Rectal smooth muscle tissue (tissue), 1 donor: Measurements from ENCODE around the gene CCNH.

ENCODE experiments used
- H3K27ac ChIP-seq: one replicate; pipeline ENCODE4 v1.7.0; 2013; ENCODE audit warnings: low read depth, low read length, inconsistent platforms
- H3K27me3 ChIP-seq: one replicate; pipeline ENCODE4 v1.7.0; 2013; ENCODE audit warnings: low read length; ENCODE audit not compliant: control insufficient read depth, insufficient read depth
- H3K36me3 ChIP-seq: one replicate; pipeline ENCODE4 v1.7.0; 2013; ENCODE audit warnings: low read length; ENCODE audit not compliant: control insufficient read depth, insufficient read depth
- H3K4me1 ChIP-seq: one replicate; pipeline ENCODE4 v1.7.0; 2013; ENCODE audit warnings: low read length; ENCODE audit not compliant: control insufficient read depth, insufficient read depth
- H3K4me3 ChIP-seq: one replicate; pipeline ENCODE4 v1.7.0; 2013; ENCODE audit warnings: low read length
- H3K9ac ChIP-seq: one replicate; pipeline ENCODE4 v1.7.0; 2013; ENCODE audit warnings: low read length

Gene CCNH

DNA sequence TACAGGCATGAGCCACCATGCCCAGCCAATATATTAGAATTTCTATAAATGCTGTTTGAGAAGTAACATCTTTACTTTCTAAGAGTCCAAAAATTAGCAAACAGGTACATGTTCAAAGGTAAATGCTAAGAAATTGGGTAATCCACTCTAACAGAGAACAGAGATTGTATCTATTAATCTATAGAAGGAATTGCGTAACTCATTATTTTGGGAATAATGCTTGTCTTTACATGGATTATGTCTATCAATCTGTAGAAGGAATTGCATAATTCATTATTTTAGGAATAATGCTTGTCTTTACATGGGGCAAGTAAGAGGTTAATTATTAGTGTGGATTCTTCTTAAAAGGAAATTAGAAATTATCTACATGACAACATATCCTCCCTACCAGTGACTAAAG is 30.5 kb downstream of the CCNH start:
- no peaks in the 10 kb centered on the region for H3K27me3 ChIP-seq
- peaks cover 3% of the 10 kb centered on the region for H3K4me1 ChIP-seq
- H3K9ac ChIP-seq, result no peak overlapping the region
- H3K36me3 ChIP-seq, result peaks cover 4% of the 10 kb centered on the region
- H3K4me3 ChIP-seq, result no peak overlapping the region
- H3K27ac ChIP-seq, result no peak overlapping the region

DNA sequence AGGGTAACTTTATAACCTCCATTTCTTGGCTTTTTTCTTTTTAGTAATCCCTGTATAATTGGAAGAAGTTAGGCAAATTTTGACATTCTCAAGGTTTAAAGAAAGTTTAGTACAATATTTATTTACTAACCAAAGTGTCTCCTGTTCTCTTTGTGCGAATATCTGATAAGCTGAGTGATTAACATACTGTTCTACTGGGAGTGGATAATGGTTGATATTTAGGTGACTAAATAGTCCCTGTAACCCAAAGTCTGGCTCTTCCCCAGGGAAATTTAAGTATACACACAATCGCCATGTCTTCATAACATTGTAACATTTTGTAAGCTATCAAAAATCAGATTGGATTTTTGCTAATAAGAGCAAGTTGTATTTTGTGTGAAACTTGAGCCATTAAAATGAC is 40.0 kb downstream of the CCNH start:
- Histone ChIP-seq H3K9ac (no peak overlapping the region), H3K27me3 (no peaks in the 10 kb centered on the region), H3K36me3 (no peaks in the 10 kb centered on the region), H3K27ac (no peak overlapping the region), H3K4me3 (no peak overlapping the region), H3K4me1 (no peaks in the 10 kb centered on the region)

- Histone ChIP-seq H3K9ac (no peak overlapping the region), H3K27me3 (no peaks in the 10 kb centered on the region), H3K27ac (no peak overlapping the region), H3K4me1 (no peaks in the 10 kb centered on the region), H3K36me3 (no peaks in the 10 kb centered on the region), H3K4me3 (no peak overlapping the region)
Measured at GRCh38 chr5:87369431-87369830, 43.3 kb downstream of the CCNH start.

DNA sequence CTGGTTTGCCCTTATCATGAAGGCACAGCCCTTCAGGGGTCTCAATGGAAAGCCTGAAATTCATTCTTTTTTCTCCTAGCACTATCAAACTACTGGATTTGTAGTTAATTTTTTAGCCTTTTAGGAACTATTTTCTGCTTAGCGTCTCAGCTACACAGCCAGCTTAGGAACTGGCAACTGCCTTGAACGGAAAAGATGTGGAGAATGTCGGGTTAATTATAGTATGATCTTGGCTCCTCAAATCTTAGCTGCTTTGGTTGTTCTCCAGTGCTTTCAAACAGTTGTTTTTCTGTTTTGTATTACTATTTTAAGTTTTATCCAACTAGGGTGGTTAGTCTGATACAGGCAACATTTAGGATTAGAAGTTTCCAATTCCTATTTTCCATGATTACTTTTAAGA is 44.1 kb downstream of the CCNH start:
- Histone ChIP-seq H3K36me3 (no peaks in the 10 kb centered on the region), H3K9ac (no peak overlapping the region), H3K4me3 (no peak overlapping the region), H3K27me3 (no peaks in the 10 kb centered on the region), H3K27ac (no peak overlapping the region), H3K4me1 (no peaks in the 10 kb centered on the region)

DNA sequence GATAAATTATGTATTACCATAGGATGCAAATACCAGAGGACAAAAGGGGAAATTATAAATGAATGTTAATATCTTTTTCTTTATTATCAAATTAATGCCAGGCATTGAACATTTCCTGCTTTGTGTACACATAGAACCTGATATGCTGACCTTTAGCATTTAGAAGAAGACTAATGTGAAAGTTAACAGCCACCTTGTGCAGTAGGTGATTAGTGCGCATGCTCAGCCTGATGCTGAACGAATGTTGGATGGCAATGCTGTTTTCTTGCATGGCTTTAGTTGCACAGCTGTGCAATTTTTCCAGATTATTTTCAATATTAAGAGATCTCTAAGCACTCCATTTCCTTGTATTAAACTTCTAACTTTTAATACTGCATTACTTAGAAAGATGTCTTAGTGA is 45.5 kb downstream of the CCNH start:
- H3K36me3 ChIP-seq, result no peaks in the 10 kb centered on the region
- H3K9ac ChIP-seq, result no peak overlapping the region
- H3K27ac ChIP-seq, result no peak overlapping the region
- no peak overlapping the region for H3K4me3 ChIP-seq
- no peaks in the 10 kb centered on the region for H3K4me1 ChIP-seq
- H3K27me3 ChIP-seq, result no peaks in the 10 kb centered on the region

DNA sequence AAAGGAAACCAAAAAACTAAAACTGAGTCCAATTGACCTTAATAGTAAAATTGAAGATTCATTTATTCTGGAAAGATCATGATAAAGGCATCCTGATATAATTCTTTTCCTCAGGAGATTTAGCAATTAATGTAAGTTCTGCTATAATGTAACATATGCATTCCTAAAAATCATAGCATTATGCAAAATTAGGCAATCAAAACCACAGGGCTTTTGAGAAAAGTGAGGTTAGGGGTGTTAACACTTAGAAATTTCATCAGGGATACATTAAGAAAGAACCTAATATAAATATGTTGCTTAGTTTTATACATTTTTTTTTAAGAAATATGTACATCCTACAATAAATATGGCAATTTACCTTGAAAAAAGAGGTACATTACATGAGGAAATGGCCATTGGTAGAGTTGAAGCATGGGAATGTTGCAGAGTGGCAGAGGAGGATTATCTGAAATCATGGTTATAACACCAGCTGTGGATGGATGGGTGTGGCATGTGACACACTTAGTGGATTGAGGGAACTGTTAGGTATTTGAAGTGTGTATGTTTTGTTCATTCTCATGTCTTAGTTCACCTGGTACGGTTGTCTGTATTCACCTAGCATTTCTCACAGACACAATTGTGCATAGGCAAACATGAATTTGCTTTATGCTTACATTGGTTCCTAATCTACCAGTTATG is 51.1 kb downstream of the CCNH start:
- H3K9ac ChIP-seq, result no peak overlapping the region
- H3K27ac ChIP-seq, result no peak overlapping the region

GRCh38 chr5:87361031-87361445 is 51.7 kb downstream of the CCNH start:
- Histone ChIP-seq H3K36me3 (no peaks in the 10 kb centered on the region), H3K27me3 (no peaks in the 10 kb centered on the region), H3K4me3 (no peak overlapping the region), H3K27ac (no peak overlapping the region), H3K9ac (no peak overlapping the region), H3K4me1 (no peaks in the 10 kb centered on the region)

More for the DNA sequence above, 51.1 kb downstream of the CCNH start:
- Histone ChIP-seq H3K36me3 (no peaks in the 10 kb centered on the region), H3K27me3 (no peaks in the 10 kb centered on the region), H3K4me3 (no peak overlapping the region), H3K4me1 (no peaks in the 10 kb centered on the region)

DNA sequence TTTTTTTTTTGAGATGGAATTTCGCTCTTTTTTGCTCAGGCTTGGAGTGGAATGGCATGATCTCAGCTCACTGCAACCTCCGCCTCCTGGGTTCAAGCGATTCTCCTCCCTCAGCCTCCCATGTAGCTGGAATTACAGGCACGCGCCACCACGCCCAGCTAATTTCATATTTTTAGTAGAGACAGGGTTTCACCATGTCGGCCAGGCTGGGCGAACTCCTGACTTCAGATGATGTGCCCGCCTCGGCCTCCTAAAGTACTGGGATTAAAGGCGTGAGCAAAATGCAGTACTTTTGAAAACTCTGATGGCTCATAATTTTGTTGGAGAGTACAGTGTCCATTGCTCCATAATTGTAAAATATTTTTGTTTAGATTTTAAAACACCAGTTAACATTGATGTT is 52.6 kb downstream of the CCNH start:
- H3K4me1 ChIP-seq, result no peaks in the 10 kb centered on the region
- no peak overlapping the region for H3K27ac ChIP-seq
- H3K27me3 ChIP-seq, result no peaks in the 10 kb centered on the region
- H3K9ac ChIP-seq, result no peak overlapping the region
- no peak overlapping the region for H3K4me3 ChIP-seq
- H3K36me3 ChIP-seq, result no peaks in the 10 kb centered on the region

DNA sequence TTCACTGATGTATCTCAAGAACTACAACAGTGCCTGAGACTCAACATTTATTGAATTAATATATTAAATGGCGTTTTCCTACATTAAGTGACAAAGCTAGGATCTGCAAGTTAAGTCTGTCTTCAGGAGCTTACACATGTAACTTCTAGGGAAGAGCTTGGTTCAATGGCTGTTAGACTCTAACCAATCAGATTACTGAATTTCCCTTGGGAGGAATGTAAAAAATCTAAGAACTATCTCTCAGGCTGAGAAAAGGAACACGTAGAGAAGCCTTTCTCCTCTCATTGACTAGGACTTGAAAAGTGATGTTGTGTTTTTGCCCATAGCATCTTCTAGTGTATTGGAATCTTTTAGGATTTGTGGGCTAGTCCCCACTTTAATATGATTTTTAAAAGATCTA is 53.6 kb downstream of the CCNH start:
- Histone ChIP-seq H3K4me3 (no peak overlapping the region), H3K4me1 (no peaks in the 10 kb centered on the region), H3K9ac (no peak overlapping the region), H3K36me3 (no peaks in the 10 kb centered on the region), H3K27ac (no peak overlapping the region), H3K27me3 (no peaks in the 10 kb centered on the region)

- no peaks in the 10 kb centered on the region for H3K4me1 ChIP-seq
- peaks cover 4% of the 10 kb centered on the region for H3K36me3 ChIP-seq
- H3K27me3 ChIP-seq, result no peaks in the 10 kb centered on the region
- no peak overlapping the region for H3K27ac ChIP-seq
- H3K9ac ChIP-seq, result no peak overlapping the region
- H3K4me3 ChIP-seq, result no peak overlapping the region
Measured at GRCh38 chr5:87354496-87354895, 58.2 kb downstream of the CCNH start.

GRCh38 chr5:87347841-87348240 is 64.9 kb downstream of the CCNH start:
- Histone ChIP-seq H3K4me1 (no peaks in the 10 kb centered on the region), H3K4me3 (no peak overlapping the region), H3K27ac (no peak overlapping the region), H3K27me3 (no peaks in the 10 kb centered on the region), H3K9ac (no peak overlapping the region), H3K36me3 (peaks cover 2% of the 10 kb centered on the region)

DNA sequence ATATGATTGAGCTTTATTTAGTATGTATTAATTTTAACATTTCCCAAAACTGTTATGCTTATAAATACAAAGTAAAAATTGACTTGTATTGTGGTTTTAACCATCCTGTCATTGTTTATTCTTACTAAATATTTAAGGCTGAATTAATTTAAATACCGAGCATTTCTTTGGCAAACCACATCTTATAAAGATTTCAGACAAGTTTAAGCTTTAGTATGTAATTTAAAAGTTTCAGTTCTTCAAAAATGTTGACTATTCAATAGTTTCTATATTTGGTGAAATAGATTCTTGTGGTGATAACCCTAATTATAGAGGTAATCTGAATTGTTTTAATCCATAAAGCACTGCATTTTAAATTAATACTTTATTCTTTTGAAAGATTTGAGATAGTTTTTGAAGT is 65.5 kb downstream of the CCNH start:
- no peaks in the 10 kb centered on the region for H3K4me1 ChIP-seq

More for the DNA sequence above, 65.5 kb downstream of the CCNH start:
- Histone ChIP-seq H3K4me3 (no peak overlapping the region), H3K27ac (no peak overlapping the region), H3K36me3 (peaks cover 2% of the 10 kb centered on the region), H3K9ac (no peak overlapping the region), H3K27me3 (no peaks in the 10 kb centered on the region)
